ENCODE data around the gene GAPDH.
"Not testable (repeated sequence)": the region's sequence is repeated elsewhere in the genome, so short reads cannot be mapped to it uniquely, and the experiment has no call there.

Gene GAPDH

GRCh38 chr12:6555018-6555691, 20.8 kb downstream of the GAPDH start:
- H3K4me3 ChIP-seq (ENCODE audit: low read length): peak overlapping the region; percentile 94

GRCh38 chr12:6556496-6556817, 22.1 kb downstream of the GAPDH start:
- not testable (repeated sequence) for H3K4me3 ChIP-seq (ENCODE audit: low read length)

More at GRCh38 chr12:6555018-6555691, 20.8 kb downstream of the GAPDH start:
- no peak for TF ChIP-seq ZNF274 (IDR thresholded peaks at IDR 0.05; ENCODE audit: low read depth, low read length)

- no peak for TF ChIP-seq ZNF274 (IDR thresholded peaks at IDR 0.05; ENCODE audit: low read depth, low read length)
- no peak overlapping the region for H3K4me3 ChIP-seq (ENCODE audit: low read length)
Observed at GRCh38 chr12:6556857-6557256, 22.5 kb downstream of the GAPDH start.

- not testable (repeated sequence) for H3K4me3 ChIP-seq (ENCODE audit: low read length)
Observed at GRCh38 chr12:6558014-6558760, 23.9 kb downstream of the GAPDH start.

- TF ChIP-seq ZNF274 (IDR thresholded peaks at IDR 0.05; ENCODE audit: low read depth, low read length): no peak
- no peak overlapping the region for H3K4me3 ChIP-seq (ENCODE audit: low read length)
Observed at GRCh38 chr12:6559500-6559899, 25.2 kb downstream of the GAPDH start.

GRCh38 chr12:6560501-6561205, 26.3 kb downstream of the GAPDH start:
- TF ChIP-seq ZNF274 (IDR thresholded peaks at IDR 0.05; ENCODE audit: low read depth, low read length): no peak
- H3K4me3 ChIP-seq (ENCODE audit: low read length): no peak overlapping the region

- no peak overlapping the region for H3K4me3 ChIP-seq (ENCODE audit: low read length)
- TF ChIP-seq ZNF274 (IDR thresholded peaks at IDR 0.05; ENCODE audit: low read depth, low read length): no peak
Observed at GRCh38 chr12:6562881-6563280, 28.6 kb downstream of the GAPDH start.

GRCh38 chr12:6563448-6564050, 29.2 kb downstream of the GAPDH start:
- TF ChIP-seq ZNF274 (IDR thresholded peaks at IDR 0.05; ENCODE audit: low read depth, low read length): no peak
- H3K4me3 ChIP-seq (ENCODE audit: low read length): no peak overlapping the region

GRCh38 chr12:6567112-6567670, 32.9 kb downstream of the GAPDH start:
- TF ChIP-seq ZNF274 (IDR thresholded peaks at IDR 0.05; ENCODE audit: low read depth, low read length): no peak
- peak overlapping the region; percentile 80 for H3K4me3 ChIP-seq (ENCODE audit: low read length)

GRCh38 chr12:6569312-6569711, 35.0 kb downstream of the GAPDH start:
- TF ChIP-seq ZNF274 (IDR thresholded peaks at IDR 0.05; ENCODE audit: low read depth, low read length): no peak
- no peak overlapping the region for H3K4me3 ChIP-seq (ENCODE audit: low read length)

GRCh38 chr12:6569786-6570185, 35.5 kb downstream of the GAPDH start:
- TF ChIP-seq ZNF274 (IDR thresholded peaks at IDR 0.05; ENCODE audit: low read depth, low read length): no peak
- no peak overlapping the region for H3K4me3 ChIP-seq (ENCODE audit: low read length)

GRCh38 chr12:6570264-6570887, 36.1 kb downstream of the GAPDH start:
- H3K4me3 ChIP-seq (ENCODE audit: low read length): no peak overlapping the region
- TF ChIP-seq ZNF274 (IDR thresholded peaks at IDR 0.05; ENCODE audit: low read depth, low read length): no peak

- no peak overlapping the region for H3K4me3 ChIP-seq (ENCODE audit: low read length)
- no peak for TF ChIP-seq ZNF274 (IDR thresholded peaks at IDR 0.05; ENCODE audit: low read depth, low read length)
Observed at GRCh38 chr12:6573001-6573400, 38.7 kb downstream of the GAPDH start.

All from GM08714 (cell line).